NCI-H226 (cell line): ENCODE results near the gene AGBL5.

Experiments used
- DNase-seq: peaks from one replicate; pipeline ENCODE4 v3.0.0-alpha.2; 2015

AGBL5 gene

GRCh38 chr2:27079233-27080139 is 28.0 kb downstream of the AGBL5 start:
- no peak for DNase-seq

DNA sequence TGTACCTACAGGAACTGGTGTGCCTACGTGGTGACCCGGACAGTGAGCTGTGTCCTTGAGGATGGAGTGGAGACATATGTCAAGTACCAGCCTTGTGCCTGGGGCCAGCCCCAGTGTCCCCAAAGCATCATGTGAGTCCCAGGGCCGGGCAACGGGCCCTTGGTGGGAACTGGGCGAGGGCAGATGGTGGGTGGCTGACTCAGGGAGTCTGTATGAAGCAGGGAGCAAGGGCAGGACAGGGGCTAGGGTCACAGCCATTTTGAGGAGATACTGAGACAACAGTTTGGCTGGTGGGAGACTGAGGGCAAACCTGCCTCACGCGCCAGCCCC is 28.6 kb downstream of the AGBL5 start:
- no peak for DNase-seq

- DNase-seq: no peak
Measured at GRCh38 chr2:27080603-27080936, 29.1 kb downstream of the AGBL5 start.

DNA sequence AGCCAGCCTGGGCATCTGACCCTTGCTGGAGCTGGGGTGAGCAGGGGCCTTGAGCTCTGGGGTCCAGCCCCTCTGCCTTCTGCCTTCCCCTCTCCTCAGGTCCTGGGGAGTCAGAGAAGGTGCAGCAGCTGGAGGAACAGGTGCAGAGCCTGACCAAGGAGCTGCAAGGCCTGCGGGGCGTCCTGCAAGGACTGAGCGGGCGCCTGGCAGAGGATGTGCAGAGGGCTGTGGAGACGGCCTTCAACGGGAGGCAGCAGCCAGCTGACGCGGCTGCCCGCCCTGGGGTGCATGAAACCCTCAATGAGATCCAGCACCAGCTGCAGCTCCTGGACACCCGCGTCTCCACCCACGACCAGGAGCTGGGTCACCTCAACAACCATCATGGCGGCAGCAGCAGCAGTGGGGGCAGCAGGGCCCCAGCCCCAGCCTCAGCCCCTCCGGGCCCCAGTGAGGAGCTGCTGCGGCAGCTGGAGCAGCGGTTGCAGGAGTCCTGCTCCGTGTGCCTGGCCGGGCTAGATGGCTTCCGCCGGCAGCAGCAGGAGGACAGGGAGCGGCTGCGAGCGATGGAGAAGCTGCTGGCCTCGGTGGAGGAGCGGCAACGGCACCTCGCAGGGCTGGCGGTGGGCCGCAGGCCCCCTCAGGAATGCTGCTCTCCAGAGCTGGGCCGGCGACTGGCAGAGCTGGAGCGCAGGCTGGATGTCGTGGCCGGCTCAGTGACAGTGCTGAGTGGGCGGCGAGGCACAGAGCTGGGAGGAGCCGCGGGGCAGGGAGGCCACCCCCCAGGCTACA is 30.7 kb downstream of the AGBL5 start:
- DNase-seq: no peak

DNA sequence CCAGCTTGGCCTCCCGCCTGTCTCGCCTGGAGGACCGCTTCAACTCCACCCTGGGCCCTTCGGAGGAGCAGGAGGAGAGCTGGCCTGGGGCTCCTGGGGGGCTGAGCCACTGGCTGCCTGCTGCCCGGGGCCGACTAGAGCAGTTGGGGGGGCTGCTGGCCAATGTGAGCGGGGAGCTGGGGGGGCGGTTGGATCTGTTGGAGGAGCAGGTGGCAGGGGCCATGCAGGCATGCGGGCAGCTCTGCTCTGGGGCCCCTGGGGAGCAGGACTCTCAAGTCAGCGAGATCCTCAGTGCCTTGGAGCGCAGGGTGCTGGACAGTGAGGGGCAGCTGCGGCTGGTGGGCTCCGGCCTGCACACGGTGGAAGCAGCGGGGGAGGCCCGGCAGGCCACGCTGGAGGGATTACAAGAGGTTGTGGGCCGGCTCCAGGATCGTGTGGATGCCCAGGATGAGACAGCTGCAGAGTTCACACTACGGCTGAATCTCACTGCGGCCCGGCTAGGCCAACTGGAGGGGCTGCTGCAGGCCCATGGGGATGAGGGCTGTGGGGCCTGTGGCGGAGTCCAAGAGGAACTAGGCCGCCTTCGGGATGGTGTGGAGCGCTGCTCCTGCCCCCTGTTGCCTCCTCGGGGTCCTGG is 31.4 kb downstream of the AGBL5 start:
- DNase-seq: no peak

- no peak for DNase-seq
Measured at GRCh38 chr2:27083410-27084296, 32.2 kb downstream of the AGBL5 start.

DNA sequence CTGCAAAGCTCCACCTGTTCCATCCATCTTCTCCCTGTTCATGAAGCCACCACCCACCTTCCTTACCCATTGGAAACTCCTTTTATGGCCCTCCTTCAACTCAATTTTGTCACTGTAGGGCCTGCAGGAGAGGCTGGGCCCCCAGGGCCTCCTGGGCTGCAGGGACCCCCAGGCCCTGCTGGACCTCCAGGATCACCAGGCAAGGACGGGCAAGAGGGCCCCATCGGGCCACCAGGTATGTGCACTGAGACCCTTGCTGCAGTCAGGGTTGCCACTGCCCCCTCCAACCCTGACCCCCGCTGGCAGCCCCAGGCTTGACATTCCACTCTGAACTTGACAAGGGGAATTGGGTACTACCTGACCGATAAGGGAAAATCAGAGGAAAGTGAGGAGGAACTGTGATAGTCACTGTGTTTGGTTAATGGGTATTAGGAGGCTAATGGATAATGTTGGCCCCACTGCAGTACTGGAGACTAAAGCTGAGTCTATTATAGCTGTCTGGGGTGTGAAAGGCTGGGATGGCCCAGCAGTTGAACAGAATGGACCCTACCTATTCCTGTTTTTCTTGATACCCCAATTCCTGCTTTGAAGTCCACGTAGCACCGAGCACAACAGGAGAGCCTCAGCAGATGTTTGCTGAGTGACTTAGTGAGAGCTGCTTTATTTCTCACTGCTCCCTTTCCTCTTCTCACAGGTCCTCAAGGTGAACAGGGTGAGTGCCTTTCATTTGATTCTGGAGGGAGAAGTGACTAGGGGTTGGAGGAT is 33.0 kb downstream of the AGBL5 start:
- DNase-seq: no peak

- no peak for DNase-seq
Measured at GRCh38 chr2:27085062-27085672, 33.7 kb downstream of the AGBL5 start.

- no peak for DNase-seq
Measured at GRCh38 chr2:27085673-27086089, 34.2 kb downstream of the AGBL5 start.

DNA sequence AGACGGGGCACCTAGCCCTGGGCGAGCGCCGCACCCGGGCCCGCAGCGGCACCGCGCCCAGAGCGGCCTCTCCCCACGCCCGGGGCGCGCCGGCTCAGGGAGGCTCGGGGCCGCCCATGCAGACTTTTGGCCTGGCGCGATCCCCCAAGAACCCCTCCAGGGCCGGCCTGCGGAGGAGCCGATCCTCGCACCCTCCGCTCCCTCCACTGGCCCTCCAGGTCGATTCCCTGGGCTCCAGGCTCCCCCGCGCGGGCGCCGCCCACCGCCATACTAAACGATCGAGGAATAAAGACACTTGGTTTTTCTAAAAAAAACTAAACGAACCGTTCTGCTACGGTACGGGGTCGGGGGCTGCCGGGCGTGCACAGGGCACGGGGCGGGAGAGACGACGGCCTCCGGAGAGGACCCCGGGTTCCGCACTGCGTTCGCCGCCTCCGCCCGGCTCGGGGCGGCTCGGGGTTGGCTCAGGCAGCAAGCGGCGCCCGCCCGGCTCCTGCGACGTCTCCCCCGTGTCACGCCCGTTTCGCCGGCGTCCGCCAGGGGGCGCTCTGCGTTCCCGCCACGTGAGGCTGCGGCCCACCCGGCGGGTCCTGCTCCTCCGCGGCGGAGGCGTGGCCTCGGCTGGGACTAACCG is 34.7 kb downstream of the AGBL5 start:
- peak; percentile 87 for DNase-seq

DNA sequence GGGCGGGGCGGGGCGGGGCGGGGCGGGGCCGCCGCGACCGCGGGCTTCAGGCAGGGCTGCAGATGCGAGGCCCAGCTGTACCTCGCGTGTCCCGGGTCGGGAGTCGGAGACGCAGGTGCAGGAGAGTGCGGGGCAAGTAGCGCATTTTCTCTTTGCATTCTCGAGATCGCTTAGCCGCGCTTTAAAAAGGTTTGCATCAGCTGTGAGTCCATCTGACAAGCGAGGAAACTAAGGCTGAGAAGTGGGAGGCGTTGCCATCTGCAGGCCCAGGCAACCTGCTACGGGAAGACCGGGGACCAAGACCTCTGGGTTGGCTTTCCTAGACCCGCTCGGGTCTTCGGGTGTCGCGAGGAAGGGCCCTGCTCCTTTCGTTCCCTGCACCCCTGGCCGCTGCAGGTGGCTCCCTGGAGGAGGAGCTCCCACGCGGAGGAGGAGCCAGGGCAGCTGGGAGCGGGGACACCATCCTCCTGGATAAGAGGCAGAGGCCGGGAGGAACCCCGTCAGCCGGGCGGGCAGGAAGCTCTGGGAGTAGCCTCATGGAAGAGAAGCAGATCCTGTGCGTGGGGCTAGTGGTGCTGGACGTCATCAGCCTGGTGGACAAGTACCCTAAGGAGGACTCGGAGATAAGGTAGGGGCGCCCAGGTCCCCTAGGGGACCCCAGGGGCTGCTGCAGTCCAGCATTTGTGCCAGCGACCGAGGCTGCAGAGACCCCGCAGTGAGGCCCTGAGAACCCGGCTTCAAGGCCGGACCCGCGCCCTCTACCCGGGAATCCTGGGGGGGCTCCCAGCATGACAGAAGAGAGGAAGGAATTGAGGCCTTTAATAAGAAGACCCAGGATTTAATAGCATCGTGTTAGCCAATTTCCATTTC is 35.5 kb downstream of the AGBL5 start, which contains the start of gene KHK:
TSS of gene KHK (plus strand) at position 49 of the 870 bp plus-strand sequence. CDS start at position 537, 488 bp downstream.
- DNase-seq: peak; percentile 46

DNA sequence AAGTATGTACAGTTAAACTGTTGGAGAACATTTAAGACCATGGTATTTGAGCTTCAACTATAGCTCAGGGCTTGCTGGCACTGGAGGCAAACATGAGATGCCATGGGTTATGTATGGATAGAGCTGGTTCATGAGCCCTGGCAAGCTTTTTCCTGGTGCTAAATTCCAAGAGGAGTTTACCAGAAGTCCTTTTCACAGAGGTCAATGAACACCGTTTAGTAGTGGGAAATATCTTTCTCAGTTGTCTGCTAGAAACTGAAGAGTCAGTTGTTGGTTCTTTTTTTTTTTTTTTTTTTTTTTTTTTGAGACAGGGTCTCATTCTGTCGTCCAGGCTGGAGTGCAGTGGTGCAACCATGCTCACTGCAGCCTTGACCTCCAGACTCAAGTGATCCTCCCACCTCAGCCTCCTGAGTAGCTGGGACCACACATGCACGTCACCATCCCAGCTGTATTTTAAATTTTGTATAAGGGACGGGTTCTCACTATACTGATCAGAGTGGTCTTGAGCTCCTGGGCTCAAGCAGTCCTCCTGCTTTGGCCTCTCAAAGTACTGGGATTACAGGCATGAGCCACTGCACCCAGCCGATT is 36.4 kb downstream of the AGBL5 start:
- no peak for DNase-seq

DNA sequence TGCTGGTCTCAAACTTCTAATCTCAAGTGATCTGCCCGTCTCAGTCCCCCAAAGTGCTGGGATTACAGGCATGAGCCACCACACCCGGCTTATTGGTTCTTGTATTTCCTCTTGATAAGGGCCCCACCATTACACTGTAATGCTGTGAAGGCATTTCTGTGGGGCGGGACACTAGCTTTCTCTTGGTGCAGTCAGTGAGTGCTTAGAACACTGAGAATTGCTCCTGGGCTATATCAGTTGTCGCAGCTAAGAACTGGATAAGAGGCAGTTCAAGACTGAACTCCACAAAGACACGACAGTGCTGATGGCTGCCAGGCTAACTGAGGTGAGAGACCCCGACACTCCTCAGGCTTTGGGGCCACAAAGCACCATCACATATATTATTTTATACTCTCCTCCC is 37.2 kb downstream of the AGBL5 start:
- DNase-seq: no peak

- DNase-seq: no peak
Measured at GRCh38 chr2:27089111-27089954, 37.9 kb downstream of the AGBL5 start.

DNA sequence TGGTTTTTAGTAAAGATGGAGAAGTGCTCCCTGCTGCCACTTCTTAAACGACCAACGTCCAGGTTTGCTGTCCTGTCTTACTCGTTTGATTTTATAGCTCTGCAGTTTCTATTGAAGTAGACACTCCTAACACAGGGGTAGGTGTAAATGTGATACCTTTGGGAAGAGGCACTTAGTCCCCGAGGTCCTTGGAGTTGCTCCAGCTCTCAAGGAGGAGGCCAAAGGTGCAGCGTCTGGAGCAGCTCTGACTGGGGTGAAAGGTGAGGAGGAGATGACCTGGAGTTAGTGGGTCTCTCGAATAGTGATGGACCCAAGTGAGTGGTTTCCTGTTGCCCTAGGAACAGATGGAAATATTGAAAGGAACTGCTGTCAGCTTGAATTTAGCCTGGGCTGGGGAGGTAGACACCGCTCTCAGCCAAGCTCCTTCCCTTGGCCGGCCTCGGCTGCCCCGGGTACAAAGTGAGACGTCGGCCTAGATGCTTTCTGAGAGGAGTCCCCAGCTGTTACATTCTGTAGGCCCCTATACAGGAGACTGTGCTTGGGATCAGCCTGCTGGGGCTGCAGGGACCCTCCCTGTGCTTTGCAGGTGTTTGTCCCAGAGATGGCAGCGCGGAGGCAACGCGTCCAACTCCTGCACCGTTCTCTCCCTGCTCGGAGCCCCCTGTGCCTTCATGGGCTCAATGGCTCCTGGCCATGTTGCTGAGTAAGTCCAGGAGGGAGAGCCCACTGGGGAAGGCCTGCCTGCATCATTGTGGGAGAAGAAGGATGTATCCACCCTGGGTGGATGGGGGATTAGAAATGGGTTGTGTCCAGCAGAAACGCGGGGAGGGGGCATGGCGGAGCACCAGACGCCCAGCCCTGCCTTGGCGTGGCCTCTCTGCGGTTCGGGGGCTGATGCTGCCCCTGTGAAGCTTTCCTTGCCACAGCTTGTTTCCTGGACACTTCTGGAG is 40.6 kb downstream of the AGBL5 start:
- DNase-seq: no peak

GRCh38 chr2:27092696-27093429 is 41.4 kb downstream of the AGBL5 start:
- no peak for DNase-seq
